Endothelial cell of umbilical vein (primary cell): ENCODE data around the gene ACADVL. TPM values are rescaled to one million over a fixed set of nuclear protein-coding genes. Genes with fewer than 3 reads are reported as not detected.
A peak's percentile ranks its signal among the peaks of the same experiment; 100 is the strongest.

Source experiments
- BruUV-seq: library from RNA; stranded (reverse); fragments of 400-500 nt; replicated peaks from 2 replicates; lab custom pipeline; 2021; lab: Mats Ljungman, UMichigan
- CTCF ChIA-PET: fragments of 300-600, 350-600 bp; sonication (Branson Sonifier 250); formaldehyde crosslinking; loops from one replicate; lab custom pipeline; 2021; ENCODE audit warnings: antibody characterized with exemption, inconsistent platforms; lab: Charles Lee
- POLR2A ChIA-PET: fragments of 300-600, 350-600 bp; sonication (Branson Sonifier 250); formaldehyde crosslinking; loops from one replicate; lab custom pipeline; 2021; ENCODE audit warnings: antibody characterized with exemption, inconsistent platforms; lab: Charles Lee
- DNase-seq: peaks from one replicate; pipeline ENCODE4 v3.0.0-alpha.2; 2011; ENCODE audit warnings: low read depth, low spot score
- FAIRE-seq: peaks from 2 replicates; lab custom pipeline; 2011; peaks lifted over from hg19 to GRCh38; lab: Jason Lieb, UNC
- H2AFZ ChIP-seq: 2 replicates; pipeline ENCODE4 v1.6.0; 2012; ENCODE audit warnings: low read depth, low read length, control low read depth, inconsistent platforms
- H3K27ac ChIP-seq: 2 replicates; pipeline ENCODE4 v1.5.1; 2011; ENCODE audit warnings: low read depth, mild to moderate bottlenecking, control low read depth, low read length, moderate library complexity; ENCODE audit not compliant: insufficient read depth
- H3K27me3 ChIP-seq, 2 experiments: 2 replicates each; pipeline versions ENCODE4 v1.6.0 to v1.6.1; 2011; ENCODE audit warnings: low read length in 2 of 2, mixed read lengths in 1 of 2; ENCODE audit not compliant: control insufficient read depth in 2 of 2, insufficient read depth in 2 of 2
- H3K36me3 ChIP-seq, 2 experiments: 2 replicates in 1 of 2; 3 replicates in 1 of 2; pipeline ENCODE4 v1.5.1; 2011; ENCODE audit warnings: low read length in 2 of 2, mild to moderate bottlenecking in 1 of 2, moderate library complexity in 1 of 2; ENCODE audit not compliant: control insufficient read depth in 2 of 2, insufficient read depth in 2 of 2; ENCODE audit errors: extremely low read depth in 1 of 2
- H3K4me1 ChIP-seq: 3 replicates; pipeline ENCODE4 v1.5.1; 2011; ENCODE audit warnings: mild to moderate bottlenecking, low read length; ENCODE audit not compliant: control insufficient read depth, insufficient read depth; ENCODE audit errors: extremely low read depth
- H3K4me2 ChIP-seq: 2 replicates; pipeline ENCODE4 v1.6.1; 2011; ENCODE audit warnings: low read length, control low read depth, mixed read lengths; ENCODE audit not compliant: insufficient read depth
- H3K4me3 ChIP-seq, 3 experiments: fragments of 200-600 bp in 1 of 3; sonication (generic), shearing (Covaris generic) in 1 of 3; replicated peaks in 1 of 3; 2 replicates each; pipeline ENCODE4 v1.5.1; 2011 to 2016; ENCODE audit warnings: control low read depth in 3 of 3, low read length in 3 of 3, mild to moderate bottlenecking in 2 of 3, inconsistent platforms in 1 of 3, low read depth in 1 of 3, moderate library complexity in 1 of 3; ENCODE audit not compliant: insufficient read depth in 1 of 3
- H3K79me2 ChIP-seq: 2 replicates; pipeline ENCODE4 v1.6.0; 2012; ENCODE audit warnings: low read length, inconsistent platforms; ENCODE audit not compliant: control insufficient read depth, insufficient read depth
- H3K9ac ChIP-seq: replicated peaks from 2 replicates; pipeline ENCODE3; 2011; ENCODE audit warnings: low read length, control low read depth; ENCODE audit not compliant: insufficient read depth; ENCODE audit errors: extremely low read depth
- H3K9me1 ChIP-seq: replicated peaks from 3 replicates; pipeline ENCODE4 v1.6.0; 2011; ENCODE audit warnings: mild to moderate bottlenecking, low read length; ENCODE audit not compliant: control insufficient read depth, insufficient read depth; ENCODE audit errors: extremely low read depth
- H3K9me3 ChIP-seq: replicated peaks from 2 replicates; pipeline ENCODE4 v1.5.1; 2012; ENCODE audit warnings: low read length, inconsistent platforms; ENCODE audit not compliant: control insufficient read depth, insufficient read depth
- H4K20me1 ChIP-seq: replicated peaks from 2 replicates; pipeline ENCODE3; 2011; ENCODE audit warnings: mild to moderate bottlenecking, low read length; ENCODE audit not compliant: control insufficient read depth, insufficient read depth; ENCODE audit errors: extremely low read depth
- EZH2 ChIP-seq: IDR thresholded peaks from 2 replicates; pipeline ENCODE4 v1.6.1; 2012; ENCODE audit warnings: borderline replicate concordance, low read depth, mild to moderate bottlenecking, moderate library complexity, low read length, inconsistent platforms; ENCODE audit not compliant: severe bottlenecking
- FOS ChIP-seq: IDR thresholded peaks from 2 replicates; pipeline ENCODE4 v1.6.1; 2011; ENCODE audit warnings: mild to moderate bottlenecking, low read length, moderate library complexity, borderline replicate concordance; ENCODE audit not compliant: insufficient read depth
- GATA2 ChIP-seq: IDR thresholded peaks from 2 replicates; pipeline ENCODE4 v1.7.0; 2011; ENCODE audit warnings: low read depth, mild to moderate bottlenecking, moderate library complexity, mixed read lengths, low read length; ENCODE audit not compliant: insufficient read length, insufficient read depth
- JUN ChIP-seq: IDR thresholded peaks from 2 replicates; pipeline ENCODE4 v1.6.1; 2011; ENCODE audit warnings: borderline replicate concordance, low read depth; ENCODE audit not compliant: insufficient read length, insufficient read depth
- MYC ChIP-seq: IDR thresholded peaks from one replicate; pipeline ENCODE4 v1.6.1; 2011; ENCODE audit warnings: mild to moderate bottlenecking, low read depth, low read length
- POLR2A ChIP-seq: IDR thresholded peaks from 2 replicates; pipeline ENCODE4 v1.6.1; 2012; ENCODE audit warnings: low read depth, mild to moderate bottlenecking, control low read depth, low read length
- POLR2AphosphoS5 ChIP-seq: IDR thresholded peaks from 2 replicates; pipeline ENCODE4 v1.6.1; 2012; ENCODE audit warnings: low read depth, mild to moderate bottlenecking, control low read depth, low read length, moderate library complexity; ENCODE audit not compliant: insufficient read depth
- dilution Hi-C: fragments of 300-500 bp; cut with MboI; formaldehyde crosslinking; loops from one replicate; pipeline ENCODE4 v1.15.0; 2019; ENCODE audit warnings: low sequenced_read_pairs; ENCODE audit not compliant: extremely low pct_ligation_motif_present
- intact Hi-C: fragments of 100-400 bp; cut with micrococcal nuclease; formaldehyde crosslinking; loops from one replicate; pipeline ENCODE4 v1.10.0; 2022
- polyA plus RNA-seq, 4 experiments: library from polyadenylated mRNA; depleted of rRNA in 3 of 4; stranded (reverse) in 3 of 4; unstranded in 1 of 4; fragments of >200 nt; gene quantifications; 2 replicates each; pipeline versions ENCODE4 v1.2.1 to v1.2.3, GENCODE V29; 2011 to 2012; ENCODE audit warnings: missing spikeins in 1 of 4
- total RNA-seq: library from RNA; stranded (reverse); gene quantifications from 2 replicates; pipeline ENCODE4 v1.2.3, GENCODE V29; 2021
- TF ChIP-seq, protein P1 (sequence below), 2 donors: IDR thresholded peaks; 1 replicate in 1 of 2; 2 replicates in 1 of 2; pipeline ENCODE4 v1.5.1; 2011; ENCODE audit warnings: low read length in 2 of 2, mild to moderate bottlenecking in 2 of 2, moderate library complexity in 2 of 2, control low read depth in 1 of 2, inconsistent platforms in 1 of 2, low read depth in 1 of 2; ENCODE audit not compliant: insufficient read depth in 1 of 2; ENCODE audit errors: extremely low read depth in 1 of 2
- TF ChIP-seq, protein P2 (sequence below): IDR thresholded peaks from 2 replicates; pipeline ENCODE4 v1.6.1; 2011; ENCODE audit not compliant: insufficient read depth, insufficient read length

ACADVL gene
- total and polyA plus RNA-seq, 2 donors (not counting 3 experiments of a cell fraction or from before 2014, with no cell fraction given) = 308 to 376 TPM

DNA sequence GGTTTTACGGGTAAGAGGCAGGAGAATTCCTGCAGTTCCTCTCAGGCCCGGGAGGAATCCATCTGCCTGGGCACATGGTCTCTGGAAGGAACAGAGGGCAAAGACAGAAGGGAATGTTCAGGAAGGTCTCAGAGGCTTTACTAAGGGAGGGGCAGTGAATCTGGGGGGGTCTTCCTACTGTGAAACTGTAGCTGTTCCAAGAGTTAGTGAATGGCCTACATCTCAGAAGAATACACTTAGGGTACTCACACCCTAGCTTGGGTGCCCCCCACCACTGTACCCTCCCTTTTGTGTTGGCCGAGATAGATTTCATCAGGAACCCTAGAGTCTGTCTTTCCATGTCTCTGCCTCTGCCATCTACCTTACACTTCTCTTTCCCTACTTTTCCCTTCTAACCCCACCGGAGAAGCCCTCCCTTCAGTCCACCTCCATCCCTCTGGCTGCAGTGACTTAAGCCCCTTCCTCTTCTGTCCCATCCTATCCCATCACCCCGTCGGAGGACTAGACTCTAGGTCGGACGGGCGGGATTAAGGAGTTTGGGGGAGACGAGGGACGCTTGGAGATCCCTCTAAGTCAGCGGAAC lies 418 bp upstream of the ACADVL start:
- POLR2A ChIA-PET = interaction anchor here (0.5 to 0.8 kb wide), 2 partner anchors 13 to 110 kb away, joined by 5 to 6 read pairs; partner anchors contain the start of gene NEURL4
- H2AFZ ChIP-seq = peak overlapping the region; percentile 46
- DNase-seq (no peak), FAIRE-seq (no peak)
- TF ChIP-seq MYC = no peak
- no peak for TF ChIP-seq GATA2
- no peak for TF ChIP-seq FOS
- TF ChIP-seq POLR2AphosphoS5 = no peak
- TF ChIP-seq, protein P1, sequence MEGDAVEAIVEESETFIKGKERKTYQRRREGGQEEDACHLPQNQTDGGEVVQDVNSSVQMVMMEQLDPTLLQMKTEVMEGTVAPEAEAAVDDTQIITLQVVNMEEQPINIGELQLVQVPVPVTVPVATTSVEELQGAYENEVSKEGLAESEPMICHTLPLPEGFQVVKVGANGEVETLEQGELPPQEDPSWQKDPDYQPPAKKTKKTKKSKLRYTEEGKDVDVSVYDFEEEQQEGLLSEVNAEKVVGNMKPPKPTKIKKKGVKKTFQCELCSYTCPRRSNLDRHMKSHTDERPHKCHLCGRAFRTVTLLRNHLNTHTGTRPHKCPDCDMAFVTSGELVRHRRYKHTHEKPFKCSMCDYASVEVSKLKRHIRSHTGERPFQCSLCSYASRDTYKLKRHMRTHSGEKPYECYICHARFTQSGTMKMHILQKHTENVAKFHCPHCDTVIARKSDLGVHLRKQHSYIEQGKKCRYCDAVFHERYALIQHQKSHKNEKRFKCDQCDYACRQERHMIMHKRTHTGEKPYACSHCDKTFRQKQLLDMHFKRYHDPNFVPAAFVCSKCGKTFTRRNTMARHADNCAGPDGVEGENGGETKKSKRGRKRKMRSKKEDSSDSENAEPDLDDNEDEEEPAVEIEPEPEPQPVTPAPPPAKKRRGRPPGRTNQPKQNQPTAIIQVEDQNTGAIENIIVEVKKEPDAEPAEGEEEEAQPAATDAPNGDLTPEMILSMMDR (IDR thresholded peaks at IDR 0.05; ENCODE audit: extremely low read depth in 1 of 2, insufficient read depth in 1 of 2, low read depth in 1 of 2, low read length in 2 of 2) = no peak
- TF ChIP-seq EZH2 = no peak
- no peak for TF ChIP-seq POLR2A
- TF ChIP-seq JUN = no peak
- TF ChIP-seq, protein P2, sequence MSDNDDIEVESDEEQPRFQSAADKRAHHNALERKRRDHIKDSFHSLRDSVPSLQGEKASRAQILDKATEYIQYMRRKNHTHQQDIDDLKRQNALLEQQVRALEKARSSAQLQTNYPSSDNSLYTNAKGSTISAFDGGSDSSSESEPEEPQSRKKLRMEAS = no peak
- peaks cover 11% of the 10 kb centered on the region for H3K79me2 ChIP-seq
- peak overlapping the region in 2 of 3 experiments; percentile 61 to 69 for H3K4me3 ChIP-seq
- intact Hi-C loops = loop anchor here (1.0 kb wide), 1 partner anchor 42 kb away; no protein-coding TSS in a partner anchor
- no peaks in the 10 kb centered on the region for H3K9me3 ChIP-seq
- CTCF ChIA-PET = interaction anchor here (0.7 to 4.5 kb wide), 6 partner anchors 19 to 174 kb away, joined by 3 to 94 read pairs (median 26); partner anchors contain the start of genes GABARAP, PHF23 and SLC2A4
- H4K20me1 ChIP-seq = no peaks in the 10 kb centered on the region
- no peaks in the 10 kb centered on the region for H3K27me3 ChIP-seq
- BruUV-seq = no TSS peak
- H3K9ac ChIP-seq = peak overlapping the region; percentile 72
- no peak overlapping the region for H3K27ac ChIP-seq
- H3K36me3 ChIP-seq = peaks cover 15 to 25% of the 10 kb centered on the region in 2 experiments
- dilution Hi-C loops = no loop called here
- H3K4me1 ChIP-seq = peaks cover 32% of the 10 kb centered on the region
- H3K9me1 ChIP-seq = no peaks in the 10 kb centered on the region
- H3K4me2 ChIP-seq = peak overlapping the region; percentile 54
